GM18526 (cell line): ENCODE results near the gene TMEM252.

Experiments used
- POLR2A ChIP-seq: IDR thresholded peaks from 3 replicates; pipeline ENCODE4 v1.6.1; 2011; ENCODE audit not compliant: insufficient read length; ENCODE audit errors: extremely low read depth

The TMEM252 gene

DNA sequence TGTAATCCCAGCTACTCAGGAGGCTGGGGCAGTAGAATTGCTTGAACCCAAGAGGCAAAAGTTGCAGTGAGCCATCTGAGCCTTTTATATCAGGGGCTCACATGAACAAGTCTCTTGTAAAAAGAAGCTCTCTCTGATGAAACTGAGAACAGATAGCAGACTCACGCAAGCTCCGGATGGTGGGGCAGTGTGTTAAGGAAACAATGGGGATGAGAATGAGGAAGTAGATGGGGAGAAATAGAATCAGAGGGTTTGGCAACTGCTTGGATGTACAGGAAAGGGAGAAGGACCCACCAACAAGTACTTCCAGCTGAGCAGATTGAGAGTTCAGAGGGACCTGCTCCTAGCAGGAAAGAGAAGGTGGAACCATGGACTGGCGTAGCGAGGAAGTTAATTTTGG is 18.6 kb downstream of the TMEM252 start:
- no peak for TF ChIP-seq POLR2A

DNA sequence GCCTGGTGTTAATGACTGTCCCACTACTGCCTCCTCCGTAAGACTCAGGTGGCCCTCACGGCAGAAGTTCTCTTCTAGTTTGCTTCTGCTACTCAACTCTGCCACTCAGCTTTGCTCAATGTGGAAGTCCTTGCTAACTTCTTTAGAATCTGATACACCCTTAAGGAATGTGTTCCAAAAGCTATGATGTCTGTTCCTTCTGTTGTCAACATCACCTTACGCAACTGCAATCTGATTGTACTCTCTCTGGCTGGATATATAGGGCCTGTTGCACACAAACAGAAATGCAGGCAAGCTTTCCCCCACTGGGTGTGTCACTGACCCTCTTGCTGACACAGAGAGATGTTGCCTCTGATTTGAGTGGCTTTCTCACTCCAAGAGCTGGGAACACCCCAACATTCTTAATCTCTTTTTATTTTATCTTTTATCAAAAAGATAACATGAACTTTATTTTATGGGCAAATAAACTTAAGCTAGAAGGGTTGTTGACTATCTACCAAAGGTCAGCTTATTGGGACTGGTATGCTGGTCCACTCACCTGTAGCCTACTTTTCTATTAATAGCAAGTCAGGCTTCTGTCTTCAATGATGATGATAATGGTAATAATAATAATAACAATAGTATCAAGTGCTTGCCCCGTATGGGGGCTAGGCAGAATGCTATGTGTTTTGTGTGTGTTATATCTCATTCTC is 25.2 kb downstream of the TMEM252 start:
- no peak for TF ChIP-seq POLR2A

DNA sequence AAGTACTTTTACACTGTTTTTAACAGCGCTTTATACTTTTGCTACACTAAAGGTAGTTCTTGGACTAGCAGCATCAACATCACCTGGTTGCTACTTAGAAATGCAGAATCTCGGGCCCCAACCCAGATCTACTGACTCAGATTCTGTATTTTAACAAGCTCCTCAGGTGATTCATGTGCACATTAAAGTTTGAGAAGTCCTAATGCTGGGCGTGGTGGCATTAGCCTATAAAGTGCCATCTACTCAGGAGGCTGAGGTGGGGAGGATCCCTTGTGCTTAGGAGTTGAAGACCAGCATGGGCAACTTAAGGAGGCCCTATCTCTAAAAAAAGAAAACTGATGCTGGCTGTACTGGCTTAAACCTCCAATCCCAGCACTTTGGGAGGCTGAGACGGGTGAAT is 26.7 kb downstream of the TMEM252 start:
- no peak for TF ChIP-seq POLR2A

DNA sequence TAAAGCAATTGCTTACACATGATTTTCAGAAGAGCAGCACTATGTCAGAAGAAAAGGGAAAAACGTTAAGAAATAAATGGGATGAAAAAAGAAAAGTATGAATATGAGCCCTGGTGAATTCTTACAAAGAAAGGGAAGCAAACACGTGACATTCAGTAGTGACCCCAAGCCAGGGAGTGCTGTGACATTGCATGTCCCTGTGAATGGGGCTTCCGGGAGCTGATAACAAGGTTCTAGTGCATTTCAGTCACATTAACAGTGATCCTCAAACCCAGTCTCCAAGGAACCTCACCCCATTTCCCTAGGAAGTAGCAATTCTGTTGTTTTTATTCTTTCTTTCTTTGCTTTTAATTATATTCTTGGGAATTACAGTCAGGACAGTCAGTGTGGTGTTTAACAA is 27.3 kb downstream of the TMEM252 start:
- no peak for TF ChIP-seq POLR2A

DNA sequence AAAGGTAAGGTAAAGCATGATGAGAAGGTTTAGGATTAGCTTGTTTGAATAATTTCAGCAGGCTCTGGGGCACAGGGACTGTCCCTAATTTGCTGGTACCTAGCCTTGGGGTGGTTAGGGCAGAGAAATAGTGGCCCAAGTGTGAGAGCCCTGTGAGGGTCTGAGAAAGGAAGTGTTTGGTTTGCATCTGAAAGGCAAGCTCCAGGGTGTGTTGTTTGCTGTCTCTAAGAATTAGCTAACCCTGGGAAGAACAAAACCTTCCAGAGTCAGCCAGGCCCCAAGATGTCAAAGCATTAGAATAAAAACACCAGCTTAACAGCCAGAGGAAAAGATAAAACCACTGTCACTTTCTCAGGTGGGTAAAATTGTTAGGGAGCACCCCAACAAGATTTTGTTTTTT is 31.0 kb downstream of the TMEM252 start:
- TF ChIP-seq POLR2A, result no peak

DNA sequence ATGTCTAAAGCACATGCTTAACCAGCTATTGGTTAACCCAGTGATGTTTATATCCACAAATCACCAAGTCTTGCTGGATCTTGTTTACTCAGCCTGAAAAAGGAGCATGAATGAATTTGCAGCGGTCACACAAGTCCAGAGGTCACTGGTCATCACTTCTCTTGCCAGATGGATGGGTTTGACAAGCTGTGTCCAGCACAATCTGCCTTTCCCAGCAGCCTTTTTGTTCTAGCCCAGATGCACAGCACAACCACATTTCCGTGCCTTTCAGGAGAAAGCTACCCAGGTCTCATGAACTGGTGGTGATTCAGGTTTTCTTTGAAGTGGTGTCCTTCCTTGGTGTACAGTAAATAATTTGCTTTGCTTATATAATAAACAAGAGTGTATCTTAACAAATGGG is 32.1 kb downstream of the TMEM252 start:
- TF ChIP-seq POLR2A, result no peak

DNA sequence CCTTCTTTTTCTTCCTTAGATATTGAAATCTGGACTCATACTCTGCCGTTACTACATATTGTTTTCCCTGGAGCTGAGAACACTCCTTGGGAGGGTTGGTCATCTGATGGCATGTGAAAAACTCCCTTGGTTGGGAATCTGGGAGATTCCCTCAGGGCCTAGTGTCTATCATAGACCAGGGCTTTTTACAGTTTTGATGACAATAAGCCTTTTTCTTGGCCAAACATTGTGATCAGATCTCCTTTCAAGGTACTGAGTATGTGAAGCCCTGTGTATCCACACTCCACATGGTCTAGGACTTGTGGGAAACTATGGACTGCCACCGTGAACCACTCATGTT is 32.9 kb downstream of the TMEM252 start:
- no peak for TF ChIP-seq POLR2A

DNA sequence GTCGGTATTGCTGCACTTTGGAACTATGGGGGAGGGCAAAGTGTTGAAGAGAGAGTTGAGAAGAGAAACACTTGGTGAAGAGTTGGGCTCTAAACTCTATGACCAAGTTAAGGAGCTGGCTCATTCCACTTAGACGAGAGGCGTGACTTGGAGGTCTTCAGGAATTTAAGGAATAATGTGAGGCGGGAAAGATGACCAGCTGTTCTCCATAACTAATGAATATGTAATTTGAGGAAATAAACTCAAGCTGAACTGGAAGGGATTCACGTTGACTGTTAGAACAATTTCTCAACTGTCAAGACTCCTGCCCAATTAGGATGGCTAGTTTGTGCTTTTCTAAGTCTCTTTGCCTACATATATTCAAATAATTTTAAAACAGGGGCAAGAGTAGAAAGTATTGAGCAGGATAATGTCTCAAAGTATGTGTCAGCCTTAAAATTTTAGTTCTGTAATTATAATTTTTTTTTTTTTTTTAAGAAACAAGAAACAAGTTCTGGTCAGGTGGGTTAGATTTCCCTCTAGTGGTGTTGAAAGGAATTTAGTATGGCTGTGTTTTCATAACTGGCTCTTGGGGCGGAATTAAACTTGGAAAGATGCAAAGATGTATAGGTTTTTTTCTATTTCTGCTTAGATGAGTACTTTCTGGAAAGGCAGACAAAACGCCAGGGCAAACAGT is 33.4 kb downstream of the TMEM252 start:
- no peak for TF ChIP-seq POLR2A

DNA sequence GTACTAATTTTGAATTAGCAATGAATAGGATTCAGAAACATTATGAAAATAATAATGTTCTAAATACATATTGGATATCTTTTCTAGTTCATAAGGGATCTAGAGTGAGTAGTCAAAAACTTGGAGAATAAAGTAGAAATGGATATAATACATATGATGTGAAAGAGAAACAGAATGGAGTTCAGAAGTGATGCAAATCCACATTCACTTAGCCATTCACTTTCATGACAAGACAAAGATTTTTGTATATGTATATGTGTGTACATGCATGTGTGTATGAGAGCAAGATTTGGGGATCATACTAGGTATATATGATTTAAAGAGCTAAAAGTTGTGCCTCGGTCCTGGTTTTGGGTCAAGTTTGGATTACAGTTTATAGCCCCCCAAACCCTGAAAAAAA is 34.1 kb downstream of the TMEM252 start:
- no peak for TF ChIP-seq POLR2A

DNA sequence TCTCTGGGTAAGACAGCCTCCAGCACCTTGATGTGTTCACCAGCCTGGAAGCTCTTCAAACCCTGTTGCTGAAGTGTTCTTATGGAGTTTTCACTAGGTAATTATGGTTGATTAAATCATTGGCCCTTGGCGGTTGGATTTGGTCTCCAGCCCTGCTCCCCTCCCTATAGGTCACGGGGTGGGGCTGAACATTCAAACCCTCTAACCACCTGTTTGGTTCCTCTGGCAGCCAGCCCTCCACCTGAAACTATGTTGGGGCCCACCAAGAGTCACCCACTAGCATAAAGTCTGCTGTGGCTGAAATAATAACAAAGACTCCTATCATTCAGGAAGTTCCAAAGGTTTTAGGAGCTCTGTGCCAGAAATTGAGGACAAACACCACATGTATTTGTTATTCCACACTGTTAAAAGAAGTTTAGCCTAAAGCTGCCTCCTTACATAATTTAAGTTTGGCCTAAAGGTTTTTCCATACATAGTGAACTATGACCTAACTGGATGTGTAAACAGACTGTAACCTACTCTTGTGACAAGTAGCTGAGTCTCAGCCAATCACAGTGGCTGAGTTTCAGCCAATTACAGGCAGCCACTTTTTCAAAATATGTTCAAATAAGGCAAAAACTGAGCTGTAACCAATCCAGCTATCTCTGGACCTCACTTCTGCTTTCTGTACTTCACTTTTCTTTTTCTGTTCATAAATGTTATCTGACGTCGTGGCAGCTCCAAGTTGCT is 34.8 kb downstream of the TMEM252 start:
- no peak for TF ChIP-seq POLR2A

DNA sequence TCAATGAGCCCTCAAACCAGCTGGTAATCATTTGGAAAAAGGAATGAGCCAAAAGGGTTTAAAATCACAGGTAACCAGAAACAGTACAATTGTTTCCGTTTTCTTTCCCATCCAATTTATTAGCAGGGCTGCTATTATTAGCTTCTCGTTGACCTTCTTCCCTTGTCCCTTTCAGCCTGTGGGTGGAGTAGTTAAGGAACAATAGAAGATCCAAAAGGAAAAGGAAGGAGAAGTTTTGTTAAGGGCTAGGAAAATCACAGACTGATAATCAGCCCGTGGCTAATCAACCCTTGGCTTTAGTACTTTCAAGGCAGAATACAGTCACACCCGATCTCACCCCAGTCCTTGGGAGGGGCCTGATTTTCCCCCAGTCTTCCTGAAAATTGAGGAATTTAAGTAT is 38.4 kb downstream of the TMEM252 start:
- no peak for TF ChIP-seq POLR2A

DNA sequence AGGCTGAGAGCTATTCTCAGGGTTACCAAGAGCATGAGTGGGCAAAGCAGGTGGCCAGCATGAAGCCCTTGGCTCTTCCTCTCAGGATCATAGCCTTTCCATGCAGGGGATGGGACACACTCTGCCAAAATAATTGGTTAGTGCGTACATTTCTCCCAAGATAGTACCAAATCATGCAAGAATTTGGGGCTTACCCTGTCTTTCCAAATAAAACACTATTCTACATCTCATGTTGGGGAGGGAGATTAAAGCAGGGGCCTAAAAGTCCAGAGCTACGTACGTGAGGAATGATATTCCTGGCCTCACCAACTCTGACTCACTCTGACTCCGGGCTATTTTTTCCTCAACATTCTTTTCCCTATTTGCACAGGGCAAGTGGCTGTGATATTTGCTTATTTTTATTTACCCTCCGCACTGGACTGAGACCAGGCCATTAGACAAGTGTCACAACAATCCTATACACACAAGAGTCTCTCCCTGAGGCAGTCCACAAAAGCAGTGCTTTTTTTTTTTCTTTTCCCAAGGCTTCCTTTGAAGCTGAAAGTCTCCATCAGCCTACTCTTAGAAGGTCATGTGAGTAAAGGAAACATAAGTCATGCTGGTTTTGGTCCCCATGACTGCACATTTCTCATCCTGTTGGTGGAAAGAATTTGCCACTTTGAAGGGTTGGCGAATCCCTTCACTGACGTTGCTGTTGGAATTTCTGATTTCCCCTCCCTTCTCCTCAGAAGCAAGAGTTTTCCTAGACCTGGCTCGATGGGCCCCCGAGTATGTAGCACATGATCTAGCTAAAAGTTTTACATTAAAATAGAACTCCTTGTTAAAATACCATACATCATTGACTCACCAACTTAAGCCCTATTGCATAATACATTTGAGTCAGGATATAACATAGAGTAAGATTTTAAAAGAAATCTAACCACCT is 40.0 kb downstream of the TMEM252 start:
- TF ChIP-seq POLR2A, result no peak

DNA sequence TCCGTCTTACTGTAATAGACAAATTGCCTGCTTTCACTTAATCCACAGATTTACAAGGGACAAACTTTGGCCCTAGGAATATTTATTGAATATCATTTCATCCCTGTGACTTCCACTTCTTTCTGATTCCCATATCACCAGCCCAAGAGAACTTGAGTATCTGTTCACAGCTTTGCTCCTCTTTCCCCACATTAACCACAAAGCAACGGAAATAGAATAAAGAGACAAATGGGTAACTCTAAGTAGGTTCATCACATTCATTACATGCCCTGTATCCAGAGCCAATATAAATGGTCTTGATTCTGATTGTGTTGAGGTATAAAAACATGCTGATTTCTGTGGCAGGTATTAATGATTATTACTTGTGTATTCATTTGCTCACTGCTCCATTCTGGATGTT is 41.9 kb downstream of the TMEM252 start:
- no peak for TF ChIP-seq POLR2A

DNA sequence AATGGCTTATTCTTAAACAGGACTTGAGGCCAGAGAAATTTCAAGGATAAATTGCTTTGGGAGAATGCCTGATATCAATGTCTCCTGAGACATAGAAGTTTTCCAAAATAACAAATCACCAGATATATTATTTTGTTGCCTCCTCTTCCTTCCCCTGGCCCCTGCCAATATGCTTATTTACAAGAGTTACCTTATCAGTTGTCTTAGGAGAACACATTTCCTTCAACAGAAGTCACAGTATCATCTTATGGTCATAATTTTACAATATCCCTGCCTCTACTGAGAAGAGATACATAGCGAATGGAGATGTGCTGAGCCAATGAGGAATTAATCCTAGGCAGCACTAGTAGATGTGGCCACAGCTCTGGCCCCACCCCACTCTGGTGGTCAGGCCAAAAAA is 43.1 kb downstream of the TMEM252 start:
- no peak for TF ChIP-seq POLR2A

DNA sequence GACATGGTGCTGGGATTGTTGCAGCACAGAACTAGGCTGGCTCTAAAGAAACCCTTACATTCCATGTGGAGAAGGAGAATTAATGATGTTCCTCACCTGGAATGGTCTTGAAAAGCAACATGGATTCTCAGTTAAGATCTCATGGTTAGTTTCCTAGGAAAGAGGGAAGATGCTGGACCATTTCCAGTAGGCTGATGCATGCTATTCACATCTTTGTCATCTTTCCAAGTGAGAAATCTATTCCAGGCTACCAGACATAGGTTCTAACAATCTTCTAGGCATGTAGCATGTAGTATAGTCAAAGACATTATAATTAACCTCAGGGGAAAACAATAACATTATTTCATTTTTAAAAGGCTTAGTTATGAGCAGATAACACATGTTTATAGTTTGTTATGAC is 44.3 kb downstream of the TMEM252 start:
- TF ChIP-seq POLR2A, result no peak
